ENCODE measurements around the gene RBM19.

RBM19 gene

DNA sequence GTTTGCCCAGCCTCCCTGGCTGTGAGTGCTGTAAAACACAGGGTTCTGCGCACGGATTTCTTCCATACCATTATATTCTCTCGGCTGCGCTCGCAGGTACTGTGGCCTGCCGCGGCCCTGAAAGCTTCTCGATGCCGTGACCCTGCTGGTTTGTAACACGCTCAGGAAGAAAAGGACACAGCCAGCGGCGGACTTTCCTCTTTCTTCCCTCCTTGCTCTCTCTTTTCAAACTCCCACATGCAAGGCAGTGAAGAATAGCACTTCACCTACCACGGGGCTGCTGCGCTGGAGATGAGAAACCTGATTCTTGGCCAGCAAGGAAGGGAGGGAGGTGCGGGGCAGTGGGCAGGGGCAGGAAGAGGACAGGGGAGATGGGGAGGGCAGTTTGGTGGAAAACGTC is 130.2 kb downstream of the RBM19 start:
- H3K4me2 ChIP-seq, result no peak overlapping the region
- H3K9ac ChIP-seq, result no peak overlapping the region
- TF ChIP-seq CTCF (conservative IDR thresholded peaks at IDR 0.05; ENCODE audit: low read depth, low read length), result no peak

GRCh38 chr12:113835433-113835832 is 130.7 kb downstream of the RBM19 start:
- H3K36me3 ChIP-seq (ENCODE audit: insufficient read depth), result no peaks in the 10 kb centered on the region
- H3K4me1 ChIP-seq (ENCODE audit: low read depth, poor library complexity, severe bottlenecking), result peaks cover 12% of the 10 kb centered on the region
- H4K20me1 ChIP-seq (ENCODE audit: insufficient read depth), result no peaks in the 10 kb centered on the region
- no peak overlapping the region for H3K4me2 ChIP-seq
- no peaks in the 10 kb centered on the region for H3K79me2 ChIP-seq (ENCODE audit: insufficient read depth, low read depth)
- no peak overlapping the region for H2AFZ ChIP-seq (ENCODE audit: low read depth)
- no peak overlapping the region for H3K27ac ChIP-seq
- H3K9ac ChIP-seq, result no peak overlapping the region
- H3K27me3 ChIP-seq (ENCODE audit: insufficient read depth, low read depth), result no peaks in the 10 kb centered on the region
- no peak overlapping the region for H3K4me3 ChIP-seq (IDR thresholded peaks at IDR 0.05; ENCODE audit: insufficient read depth, low read depth, low read length)
- no peak for TF ChIP-seq CTCF (conservative IDR thresholded peaks at IDR 0.05; ENCODE audit: low read depth, low read length)

More for the DNA sequence above, 130.2 kb downstream of the RBM19 start:
- Histone ChIP-seq H3K27ac (no peak overlapping the region), H3K4me1 (ENCODE audit: low read depth, poor library complexity, severe bottlenecking) (peaks cover 9% of the 10 kb centered on the region), H3K79me2 (ENCODE audit: insufficient read depth, low read depth) (no peaks in the 10 kb centered on the region), H3K4me3 (IDR thresholded peaks at IDR 0.05; ENCODE audit: insufficient read depth, low read depth, low read length) (no peak overlapping the region), H3K36me3 (ENCODE audit: insufficient read depth) (no peaks in the 10 kb centered on the region), H3K27me3 (ENCODE audit: insufficient read depth, low read depth) (no peaks in the 10 kb centered on the region), H2AFZ (ENCODE audit: low read depth) (no peak overlapping the region), H4K20me1 (ENCODE audit: insufficient read depth) (no peaks in the 10 kb centered on the region)

DNA sequence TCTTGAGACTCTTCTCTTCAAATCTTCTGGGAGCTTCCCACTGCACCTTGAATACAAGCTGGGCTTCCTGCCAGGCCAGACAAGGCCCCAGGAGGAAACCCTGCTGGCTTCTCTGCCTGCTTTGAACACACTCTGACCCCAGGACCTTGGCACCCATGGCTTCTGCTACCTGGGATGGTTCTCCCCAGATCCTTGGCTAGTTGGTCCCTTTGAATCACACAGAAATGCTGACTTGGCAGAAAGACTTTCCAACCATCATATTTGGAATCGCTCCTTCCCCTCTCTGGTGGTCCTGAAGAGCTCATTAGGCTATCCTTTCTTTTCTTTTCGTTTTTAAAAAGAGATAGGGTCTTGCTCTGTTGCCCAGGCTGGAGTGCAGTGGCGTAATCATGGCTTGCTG is 132.7 kb downstream of the RBM19 start:
- no peak overlapping the region for H2AFZ ChIP-seq (ENCODE audit: low read depth)
- TF ChIP-seq CTCF (conservative IDR thresholded peaks at IDR 0.05; ENCODE audit: low read depth, low read length), result no peak
- H3K27ac ChIP-seq, result no peak overlapping the region
- H3K4me2 ChIP-seq, result no peak overlapping the region
- peaks cover 12% of the 10 kb centered on the region for H3K4me1 ChIP-seq (ENCODE audit: low read depth, poor library complexity, severe bottlenecking)
- no peaks in the 10 kb centered on the region for H3K36me3 ChIP-seq (ENCODE audit: insufficient read depth)
- H3K27me3 ChIP-seq (ENCODE audit: insufficient read depth, low read depth), result no peaks in the 10 kb centered on the region
- H3K79me2 ChIP-seq (ENCODE audit: insufficient read depth, low read depth), result no peaks in the 10 kb centered on the region
- H4K20me1 ChIP-seq (ENCODE audit: insufficient read depth), result no peaks in the 10 kb centered on the region
- H3K4me3 ChIP-seq (IDR thresholded peaks at IDR 0.05; ENCODE audit: insufficient read depth, low read depth, low read length), result no peak overlapping the region
- H3K9ac ChIP-seq, result no peak overlapping the region

DNA sequence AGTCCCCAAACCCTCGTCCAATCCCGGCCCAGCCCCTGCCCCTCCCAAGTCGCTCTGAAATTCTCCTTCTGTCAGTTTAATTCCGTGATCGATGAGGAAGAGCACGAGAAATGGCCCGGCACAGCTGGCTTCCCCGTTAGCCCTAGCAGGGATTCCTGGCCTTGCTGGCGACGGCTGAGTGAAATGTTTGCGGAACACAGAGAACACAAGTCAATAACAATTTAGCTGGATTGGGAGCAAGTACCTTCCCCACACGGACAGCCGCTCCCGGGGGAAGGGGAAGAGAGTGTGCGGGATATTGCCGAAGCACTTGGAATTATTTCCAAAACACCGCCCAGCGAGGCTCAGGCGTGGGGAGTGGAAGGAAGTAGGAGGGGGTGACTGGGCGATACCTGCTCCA is 134.6 kb downstream of the RBM19 start:
- H3K27me3 ChIP-seq (ENCODE audit: insufficient read depth, low read depth), result no peaks in the 10 kb centered on the region
- no peaks in the 10 kb centered on the region for H3K36me3 ChIP-seq (ENCODE audit: insufficient read depth)
- H3K79me2 ChIP-seq (ENCODE audit: insufficient read depth, low read depth), result no peaks in the 10 kb centered on the region
- no peak for TF ChIP-seq CTCF (conservative IDR thresholded peaks at IDR 0.05; ENCODE audit: low read depth, low read length)
- H3K4me2 ChIP-seq, result no peak overlapping the region
- H4K20me1 ChIP-seq (ENCODE audit: insufficient read depth), result no peaks in the 10 kb centered on the region
- peaks cover 12% of the 10 kb centered on the region for H3K4me1 ChIP-seq (ENCODE audit: low read depth, poor library complexity, severe bottlenecking)
- H3K27ac ChIP-seq, result no peak overlapping the region
- H2AFZ ChIP-seq (ENCODE audit: low read depth), result no peak overlapping the region
- H3K9ac ChIP-seq, result no peak overlapping the region
- H3K4me3 ChIP-seq (IDR thresholded peaks at IDR 0.05; ENCODE audit: insufficient read depth, low read depth, low read length), result no peak overlapping the region
